Ishikawa (cell line): ENCODE measurements around the gene SLC66A1.

ENCODE experiments used
- CEBPB ChIP-seq: IDR thresholded peaks from 2 replicates; pipeline ENCODE4 v1.6.1; 2012
- CREB1 ChIP-seq: IDR thresholded peaks from 2 replicates; pipeline ENCODE4 v1.6.1; 2012; ENCODE audit warnings: low read depth
- EGR1 ChIP-seq: IDR thresholded peaks from 2 replicates; pipeline ENCODE4 v1.6.1; 2012
- EP300 ChIP-seq: IDR thresholded peaks from 2 replicates; pipeline ENCODE4 v1.6.1; 2012; ENCODE audit warnings: borderline replicate concordance
- FOXM1 ChIP-seq: IDR thresholded peaks from 2 replicates; pipeline ENCODE4 v1.6.1; 2012; ENCODE audit warnings: low read depth, borderline replicate concordance
- NFIC ChIP-seq: IDR thresholded peaks from 2 replicates; pipeline ENCODE4 v1.6.1; 2012
- RAD21 ChIP-seq: IDR thresholded peaks from 2 replicates; pipeline ENCODE4 v1.6.1; 2012; ENCODE audit warnings: low read depth
- TAF1 ChIP-seq: IDR thresholded peaks from 2 replicates; pipeline ENCODE4 v1.6.1; 2012; ENCODE audit warnings: low read depth, mild to moderate bottlenecking
- TCF12 ChIP-seq: IDR thresholded peaks from 2 replicates; pipeline ENCODE4 v1.6.1; 2012; ENCODE audit warnings: low read depth
- TEAD4 ChIP-seq: IDR thresholded peaks from 2 replicates; pipeline ENCODE4 v1.6.1; 2012
- YY1 ChIP-seq: IDR thresholded peaks from 2 replicates; pipeline ENCODE4 v1.6.1; 2012; ENCODE audit warnings: low read depth
- ZBTB7A ChIP-seq: IDR thresholded peaks from 2 replicates; pipeline ENCODE4 v1.6.1; 2012; ENCODE audit warnings: low read depth
- TF ChIP-seq, protein P1 (sequence below): IDR thresholded peaks from 2 replicates; pipeline ENCODE4 v1.6.1; 2012; ENCODE audit warnings: low read depth, mild to moderate bottlenecking
- TF ChIP-seq, protein P2 (sequence below): IDR thresholded peaks from 2 replicates; pipeline ENCODE4 v1.6.1; 2012
- TF ChIP-seq, protein P3 (sequence below): IDR thresholded peaks from 2 replicates; pipeline ENCODE4 v1.6.1; 2012

The SLC66A1 gene, protein sequence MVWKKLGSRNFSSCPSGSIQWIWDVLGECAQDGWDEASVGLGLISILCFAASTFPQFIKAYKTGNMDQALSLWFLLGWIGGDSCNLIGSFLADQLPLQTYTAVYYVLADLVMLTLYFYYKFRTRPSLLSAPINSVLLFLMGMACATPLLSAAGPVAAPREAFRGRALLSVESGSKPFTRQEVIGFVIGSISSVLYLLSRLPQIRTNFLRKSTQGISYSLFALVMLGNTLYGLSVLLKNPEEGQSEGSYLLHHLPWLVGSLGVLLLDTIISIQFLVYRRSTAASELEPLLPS

DNA sequence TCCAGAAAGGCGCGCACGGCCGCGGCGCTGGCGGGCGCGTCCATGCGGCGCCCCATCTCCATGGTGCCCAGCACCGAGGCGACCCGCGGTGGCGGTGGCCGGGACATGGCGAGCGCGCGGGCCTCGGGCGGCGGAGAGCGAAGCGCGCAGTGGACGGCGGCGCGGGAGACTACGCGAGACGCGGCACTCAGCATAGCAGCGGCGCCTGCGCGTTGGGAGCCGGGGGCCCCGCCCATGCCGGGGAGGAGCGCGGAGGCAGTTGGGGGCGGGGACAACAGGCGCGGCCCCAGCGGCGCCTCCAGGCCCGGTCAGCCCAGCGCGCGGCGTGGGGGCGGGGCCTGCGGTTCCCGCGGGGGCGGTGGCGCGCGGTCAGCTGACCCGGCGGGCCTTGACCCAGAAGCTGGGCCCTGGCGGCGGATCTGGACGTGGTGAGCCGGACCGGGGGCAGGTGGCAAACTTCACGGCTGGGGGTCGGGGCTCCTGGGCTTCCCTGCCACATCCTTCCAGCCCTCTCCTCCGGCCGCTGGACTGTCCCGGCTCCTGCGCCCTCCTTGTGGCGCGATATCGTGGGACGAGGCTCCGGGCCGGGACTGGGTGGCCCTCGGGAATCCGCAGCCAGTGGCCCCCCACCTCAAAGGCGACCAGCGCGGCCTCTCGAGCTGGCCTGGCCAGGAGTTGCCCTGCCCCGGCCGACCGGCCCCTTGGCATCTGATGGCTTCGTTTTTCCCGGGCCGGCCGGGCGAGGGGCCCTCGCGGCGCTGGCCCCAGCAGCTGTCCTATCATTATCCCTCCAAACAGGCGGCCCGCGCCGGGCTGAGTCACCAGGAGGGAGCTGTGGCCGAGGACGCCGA is at the start of gene SLC66A1, which contains the start of gene AKR7A2:
Gene SLC66A1, plus strand, starts transcription at position 396 of the 851 bp plus-strand sequence. CDS start 5,352 bp downstream, outside the sequence.
Gene AKR7A2, minus strand, starts transcription at position 214 of the 851 bp plus-strand sequence. Its CDS starts 20 bp downstream, at position 194.
- TF ChIP-seq ZBTB7A, result peak; percentile 73
- 0 out of 2 replicates have a peak, but pooled peaks have one; percentile 40 for TF ChIP-seq YY1
- TF ChIP-seq TCF12, result 0 out of 2 replicates have a peak, but pooled peaks have one; percentile 27
- TF ChIP-seq, protein P1, sequence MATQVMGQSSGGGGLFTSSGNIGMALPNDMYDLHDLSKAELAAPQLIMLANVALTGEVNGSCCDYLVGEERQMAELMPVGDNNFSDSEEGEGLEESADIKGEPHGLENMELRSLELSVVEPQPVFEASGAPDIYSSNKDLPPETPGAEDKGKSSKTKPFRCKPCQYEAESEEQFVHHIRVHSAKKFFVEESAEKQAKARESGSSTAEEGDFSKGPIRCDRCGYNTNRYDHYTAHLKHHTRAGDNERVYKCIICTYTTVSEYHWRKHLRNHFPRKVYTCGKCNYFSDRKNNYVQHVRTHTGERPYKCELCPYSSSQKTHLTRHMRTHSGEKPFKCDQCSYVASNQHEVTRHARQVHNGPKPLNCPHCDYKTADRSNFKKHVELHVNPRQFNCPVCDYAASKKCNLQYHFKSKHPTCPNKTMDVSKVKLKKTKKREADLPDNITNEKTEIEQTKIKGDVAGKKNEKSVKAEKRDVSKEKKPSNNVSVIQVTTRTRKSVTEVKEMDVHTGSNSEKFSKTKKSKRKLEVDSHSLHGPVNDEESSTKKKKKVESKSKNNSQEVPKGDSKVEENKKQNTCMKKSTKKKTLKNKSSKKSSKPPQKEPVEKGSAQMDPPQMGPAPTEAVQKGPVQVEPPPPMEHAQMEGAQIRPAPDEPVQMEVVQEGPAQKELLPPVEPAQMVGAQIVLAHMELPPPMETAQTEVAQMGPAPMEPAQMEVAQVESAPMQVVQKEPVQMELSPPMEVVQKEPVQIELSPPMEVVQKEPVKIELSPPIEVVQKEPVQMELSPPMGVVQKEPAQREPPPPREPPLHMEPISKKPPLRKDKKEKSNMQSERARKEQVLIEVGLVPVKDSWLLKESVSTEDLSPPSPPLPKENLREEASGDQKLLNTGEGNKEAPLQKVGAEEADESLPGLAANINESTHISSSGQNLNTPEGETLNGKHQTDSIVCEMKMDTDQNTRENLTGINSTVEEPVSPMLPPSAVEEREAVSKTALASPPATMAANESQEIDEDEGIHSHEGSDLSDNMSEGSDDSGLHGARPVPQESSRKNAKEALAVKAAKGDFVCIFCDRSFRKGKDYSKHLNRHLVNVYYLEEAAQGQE, result no peak
- no peak for TF ChIP-seq CEBPB
- no peak for TF ChIP-seq RAD21
- peak; percentile 89 for TF ChIP-seq EGR1
- no peak for TF ChIP-seq CREB1
- no peak for TF ChIP-seq TEAD4
- TF ChIP-seq, protein P2, sequence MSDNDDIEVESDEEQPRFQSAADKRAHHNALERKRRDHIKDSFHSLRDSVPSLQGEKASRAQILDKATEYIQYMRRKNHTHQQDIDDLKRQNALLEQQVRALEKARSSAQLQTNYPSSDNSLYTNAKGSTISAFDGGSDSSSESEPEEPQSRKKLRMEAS, result peak; percentile 85
- TF ChIP-seq FOXM1, result no peak
- TF ChIP-seq NFIC, result no peak
- peak; percentile 74 for TF ChIP-seq TAF1
- TF ChIP-seq, protein P3, sequence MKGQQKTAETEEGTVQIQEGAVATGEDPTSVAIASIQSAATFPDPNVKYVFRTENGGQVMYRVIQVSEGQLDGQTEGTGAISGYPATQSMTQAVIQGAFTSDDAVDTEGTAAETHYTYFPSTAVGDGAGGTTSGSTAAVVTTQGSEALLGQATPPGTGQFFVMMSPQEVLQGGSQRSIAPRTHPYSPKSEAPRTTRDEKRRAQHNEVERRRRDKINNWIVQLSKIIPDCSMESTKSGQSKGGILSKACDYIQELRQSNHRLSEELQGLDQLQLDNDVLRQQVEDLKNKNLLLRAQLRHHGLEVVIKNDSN, result peak; percentile 92
- no peak for TF ChIP-seq EP300

DNA sequence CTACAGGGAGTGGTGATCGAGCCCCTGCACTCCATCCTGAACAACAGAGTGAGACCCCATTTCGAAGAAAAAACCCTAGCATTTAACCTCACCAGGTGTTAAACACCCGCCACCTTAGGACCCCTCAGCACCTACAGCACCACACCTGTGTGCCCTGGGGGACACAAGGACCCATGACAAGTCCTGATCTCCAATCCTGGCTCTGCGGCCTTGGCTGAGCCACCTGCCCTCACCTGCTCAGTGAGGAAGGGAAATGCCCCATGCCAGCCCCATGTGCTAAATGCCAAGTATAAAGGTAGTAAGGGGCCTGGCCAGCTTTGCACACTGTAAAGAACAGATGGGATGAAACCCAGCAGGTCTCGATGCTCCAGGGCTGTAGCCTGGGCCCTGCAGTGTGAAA is 49.4 kb upstream of the SLC66A1 start:
- TF ChIP-seq TCF12 (no peak), ZBTB7A (no peak), CEBPB (no peak), CREB1 (no peak), NFIC (no peak), EP300 (no peak), TAF1 (no peak), YY1 (no peak), EGR1 (no peak), RAD21 (no peak), FOXM1 (no peak), TEAD4 (no peak)
- TF ChIP-seq, protein P2, result no peak
- TF ChIP-seq, protein P3, result no peak
- TF ChIP-seq, protein P1, result no peak

DNA sequence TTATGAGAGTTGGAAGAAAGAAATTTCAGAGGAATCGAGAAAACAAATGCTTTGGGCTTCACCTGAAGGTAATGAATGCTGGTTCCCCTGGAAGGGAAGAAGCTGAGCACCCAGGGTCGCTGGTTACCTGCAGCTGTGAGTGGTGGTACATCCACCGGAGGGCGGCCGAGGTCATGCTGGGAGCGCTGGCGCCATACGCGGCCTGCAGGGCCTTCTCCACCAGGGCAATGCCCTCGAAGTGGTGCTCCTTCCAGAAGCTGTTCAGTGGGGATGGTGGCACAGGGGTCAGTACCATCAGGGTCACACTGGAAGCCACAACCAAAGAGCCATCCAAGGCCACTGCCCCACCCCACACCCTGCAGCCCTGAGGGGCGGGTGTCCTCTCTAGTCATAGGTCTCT is 43.7 kb upstream of the SLC66A1 start:
- no peak for TF ChIP-seq TCF12
- TF ChIP-seq YY1, result no peak
- TF ChIP-seq FOXM1, result no peak
- TF ChIP-seq NFIC, result no peak
- TF ChIP-seq, protein P3, result no peak
- no peak for TF ChIP-seq EP300
- TF ChIP-seq, protein P1, result no peak
- TF ChIP-seq CEBPB, result no peak
- TF ChIP-seq RAD21, result no peak
- TF ChIP-seq, protein P2, result no peak
- no peak for TF ChIP-seq CREB1
- TF ChIP-seq ZBTB7A, result no peak
- no peak for TF ChIP-seq TEAD4
